OCI-LY7 (cell line): ENCODE measurements around the gene B3GALT6.

ENCODE experiments used
- CTCF ChIP-seq: fragments of 200-600 bp; sonication (generic); conservative IDR thresholded peaks from 2 replicates; pipeline ENCODE4 v1.5.1; 2014; ENCODE audit warnings: mild to moderate bottlenecking, antibody characterized with exemption, low read length, moderate library complexity, mixed read lengths
- EZH2phosphoT487 ChIP-seq: fragments of 200-600 bp; sonication (generic); IDR thresholded peaks from 2 replicates; pipeline ENCODE4 v1.6.1; 2018; ENCODE audit warnings: low read depth, borderline replicate concordance, mild to moderate bottlenecking, mixed run types, antibody characterized with exemption, low read length, moderate library complexity, mixed read lengths

- TF ChIP-seq CTCF (no peak), EZH2phosphoT487 (no peak)
These were observed 14.7 kb downstream of the B3GALT6 start, which contains the start of gene C1QTNF12 for GRCh38 chr1:1246577-1247340.
